HEK293 (cell line): ENCODE measurements around the gene FHIT.

Experiments used
- CTCF ChIA-PET: fragments of 350-600 bp; formaldehyde crosslinking; extraction: SDS; loops from one replicate; lab custom pipeline; 2021; ENCODE audit warnings: antibody characterized with exemption; lab: Yijun Ruan, JAX
- POLR2A ChIA-PET: fragments of 300-600 bp; formaldehyde crosslinking; extraction: SDS; loops from one replicate; lab custom pipeline; 2020; ENCODE audit warnings: antibody characterized with exemption, inconsistent platforms; lab: Yijun Ruan, JAX
- H3K27ac ChIP-seq: fragments of 200-500 bp; sonication (Bioruptor generic); 2 replicates; pipeline ENCODE4 v1.5.1; 2014; ENCODE audit warnings: low read depth, low read length, control low read depth, inconsistent platforms; ENCODE audit errors: extremely low read depth
- H3K36me3 ChIP-seq, 2 experiments: fragments of 200-500 bp in 1 of 2; sonication (Bioruptor generic) in 1 of 2; 1 replicate in 1 of 2; 2 replicates in 1 of 2; pipeline ENCODE4 v1.5.1; 2014 to 2017; ENCODE audit warnings: inconsistent platforms in 2 of 2, low read length in 2 of 2; ENCODE audit not compliant: control insufficient read depth in 2 of 2, insufficient read depth in 1 of 2
- H3K4me1 ChIP-seq: fragments of 200-500 bp; sonication (Bioruptor generic); 2 replicates; pipeline ENCODE4 v1.5.1; 2014; ENCODE audit warnings: mild to moderate bottlenecking, low read length, inconsistent platforms; ENCODE audit not compliant: control insufficient read depth, insufficient read depth
- H3K4me3 ChIP-seq: 2 replicates; pipeline ENCODE4 v1.5.1; 2011; ENCODE audit warnings: low read depth, mild to moderate bottlenecking, control low read depth, low read length, moderate library complexity
- H3K9me3 ChIP-seq: fragments of 200-500 bp; sonication (Bioruptor generic); 2 replicates; pipeline ENCODE4 v1.5.1; 2014; ENCODE audit warnings: low read depth, low read length, inconsistent platforms; ENCODE audit not compliant: control insufficient read depth, insufficient read depth
- EGR2 ChIP-seq: fragments of 450-650 bp; formaldehyde crosslinking; IDR thresholded peaks from 2 replicates; pipeline ENCODE4 v1.5.1; 2016; ENCODE audit warnings: low read depth, missing biosample characterization, missing genetic modification characterization
- OSR2 ChIP-seq: fragments of 450-650 bp; formaldehyde crosslinking; IDR thresholded peaks from 2 replicates; pipeline ENCODE4 v1.5.1; 2016; ENCODE audit warnings: missing biosample characterization, missing genetic modification characterization
- RBAK ChIP-seq: fragments of 450-650 bp; formaldehyde crosslinking; IDR thresholded peaks from 2 replicates; pipeline ENCODE4 v1.5.1; 2016; ENCODE audit warnings: missing biosample characterization, missing genetic modification characterization
- SP2 ChIP-seq: fragments of 450-650 bp; formaldehyde crosslinking; IDR thresholded peaks from 2 replicates; pipeline ENCODE4 v1.5.1; 2016; ENCODE audit warnings: missing biosample characterization, missing genetic modification characterization
- WT1 ChIP-seq: fragments of 450-650 bp; formaldehyde crosslinking; IDR thresholded peaks from 2 replicates; pipeline ENCODE4 v1.5.1; 2016; ENCODE audit warnings: missing biosample characterization, missing genetic modification characterization
- ZFP3 ChIP-seq: fragments of 450-650 bp; formaldehyde crosslinking; IDR thresholded peaks from 2 replicates; pipeline ENCODE4 v1.5.1; 2016; ENCODE audit warnings: low read depth, missing biosample characterization, missing genetic modification characterization
- ZNF140 ChIP-seq: fragments of 450-650 bp; formaldehyde crosslinking; IDR thresholded peaks from 2 replicates; pipeline ENCODE4 v1.5.1; 2016; ENCODE audit warnings: missing biosample characterization, missing genetic modification characterization
- ZNF23 ChIP-seq: fragments of 450-650 bp; formaldehyde crosslinking; IDR thresholded peaks from 2 replicates; pipeline ENCODE4 v1.5.1; 2016; ENCODE audit warnings: missing biosample characterization, missing genetic modification characterization, borderline replicate concordance
- ZNF248 ChIP-seq: fragments of 450-650 bp; formaldehyde crosslinking; IDR thresholded peaks from 2 replicates; pipeline ENCODE4 v1.5.1; 2017; ENCODE audit warnings: missing biosample characterization, missing genetic modification characterization
- ZNF302 ChIP-seq: fragments of 450-650 bp; formaldehyde crosslinking; IDR thresholded peaks from 2 replicates; pipeline ENCODE4 v1.5.1; 2016; ENCODE audit warnings: missing biosample characterization, missing genetic modification characterization, low read depth
- ZNF366 ChIP-seq: fragments of 450-650 bp; formaldehyde crosslinking; conservative IDR thresholded peaks from 2 replicates; pipeline ENCODE4 v1.5.1; 2016; ENCODE audit warnings: missing biosample characterization, missing genetic modification characterization
- ZNF433 ChIP-seq: fragments of 450-650 bp; formaldehyde crosslinking; IDR thresholded peaks from 2 replicates; pipeline ENCODE4 v1.5.1; 2016; ENCODE audit warnings: missing biosample characterization, missing genetic modification characterization, low read depth
- ZNF501 ChIP-seq: fragments of 450-650 bp; formaldehyde crosslinking; IDR thresholded peaks from 2 replicates; pipeline ENCODE4 v1.5.1; 2016; ENCODE audit warnings: missing biosample characterization, missing genetic modification characterization
- ZNF558 ChIP-seq: fragments of 450-650 bp; formaldehyde crosslinking; IDR thresholded peaks from 2 replicates; pipeline ENCODE4 v1.5.1; 2016; ENCODE audit warnings: missing biosample characterization, missing genetic modification characterization
- ZNF792 ChIP-seq: fragments of 450-650 bp; formaldehyde crosslinking; IDR thresholded peaks from 2 replicates; pipeline ENCODE4 v1.5.1; 2016; ENCODE audit warnings: missing biosample characterization, missing genetic modification characterization
- ZSCAN16 ChIP-seq: fragments of 450-650 bp; formaldehyde crosslinking; IDR thresholded peaks from 2 replicates; pipeline ENCODE4 v1.5.1; 2016; ENCODE audit warnings: missing biosample characterization, missing genetic modification characterization
- TF ChIP-seq, protein P1 (sequence below): IDR thresholded peaks from 2 replicates; pipeline ENCODE4 v1.6.1; 2011; ENCODE audit warnings: mild to moderate bottlenecking, low read depth, low read length, borderline replicate concordance
- TF ChIP-seq, protein P2 (sequence below): fragments of 450-650 bp; formaldehyde crosslinking; IDR thresholded peaks from 2 replicates; pipeline ENCODE4 v1.5.1; 2016; ENCODE audit warnings: missing biosample characterization, missing genetic modification characterization, borderline replicate concordance
- TF ChIP-seq, protein P3 (sequence below): sonication (generic); formaldehyde crosslinking; IDR thresholded peaks from 2 replicates; pipeline ENCODE4 v1.8.1; 2022; ENCODE audit warnings: mild to moderate bottlenecking, moderate library complexity, missing genetic modification reagents
- TF ChIP-seq, protein P4 (sequence below): fragments of 450-650 bp; formaldehyde crosslinking; IDR thresholded peaks from 2 replicates; pipeline ENCODE4 v1.5.1; 2016; ENCODE audit warnings: missing biosample characterization, missing genetic modification characterization
- TF ChIP-seq, protein P5 (sequence below): fragments of 450-650 bp; formaldehyde crosslinking; IDR thresholded peaks from 2 replicates; pipeline ENCODE4 v1.5.1; 2016; ENCODE audit warnings: missing biosample characterization, missing genetic modification characterization, low read depth

Gene FHIT

DNA sequence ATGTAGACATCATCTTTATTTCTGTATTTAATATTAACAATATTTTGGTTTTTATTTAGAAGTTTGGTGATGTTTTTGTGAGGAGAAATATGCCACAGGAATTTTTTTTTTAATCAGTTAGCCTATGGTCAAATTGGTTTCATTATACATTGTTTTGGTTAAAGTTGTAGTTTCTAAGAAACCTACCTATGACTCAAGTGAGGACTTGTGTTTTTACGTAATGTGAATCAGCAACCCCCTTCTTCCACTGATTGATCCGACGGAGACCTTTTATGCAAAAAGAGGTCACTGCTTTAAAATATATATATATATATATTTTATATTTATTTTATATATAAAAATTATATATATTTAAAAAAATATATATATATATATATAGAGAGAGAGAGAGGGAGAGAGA lies 698.1 kb downstream of the FHIT start:
- H3K27ac ChIP-seq, result no peak overlapping the region
- no peaks in the 10 kb centered on the region for H3K9me3 ChIP-seq
- H3K4me1 ChIP-seq, result no peaks in the 10 kb centered on the region
- no peaks in the 10 kb centered on the region for H3K36me3 ChIP-seq
- no peak overlapping the region for H3K4me3 ChIP-seq
- POLR2A ChIA-PET, result no interaction called here
- TF ChIP-seq ZNF23 (tag by site-specific recombination) (no peak), ZNF248 (tag by site-specific recombination) (no peak), ZNF558 (tag by site-specific recombination) (no peak), ZNF433 (tag by site-specific recombination) (no peak), SP2 (no peak), ZFP3 (tag by site-specific recombination) (no peak), EGR2 (tag by site-specific recombination) (no peak), WT1 (tag by site-specific recombination) (no peak), RBAK (tag by site-specific recombination) (no peak), ZNF302 (no peak), ZNF366 (tag by site-specific recombination) (no peak)
- TF ChIP-seq, protein P1, sequence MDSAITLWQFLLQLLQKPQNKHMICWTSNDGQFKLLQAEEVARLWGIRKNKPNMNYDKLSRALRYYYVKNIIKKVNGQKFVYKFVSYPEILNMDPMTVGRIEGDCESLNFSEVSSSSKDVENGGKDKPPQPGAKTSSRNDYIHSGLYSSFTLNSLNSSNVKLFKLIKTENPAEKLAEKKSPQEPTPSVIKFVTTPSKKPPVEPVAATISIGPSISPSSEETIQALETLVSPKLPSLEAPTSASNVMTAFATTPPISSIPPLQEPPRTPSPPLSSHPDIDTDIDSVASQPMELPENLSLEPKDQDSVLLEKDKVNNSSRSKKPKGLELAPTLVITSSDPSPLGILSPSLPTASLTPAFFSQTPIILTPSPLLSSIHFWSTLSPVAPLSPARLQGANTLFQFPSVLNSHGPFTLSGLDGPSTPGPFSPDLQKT, result no peak
- TF ChIP-seq, protein P2, sequence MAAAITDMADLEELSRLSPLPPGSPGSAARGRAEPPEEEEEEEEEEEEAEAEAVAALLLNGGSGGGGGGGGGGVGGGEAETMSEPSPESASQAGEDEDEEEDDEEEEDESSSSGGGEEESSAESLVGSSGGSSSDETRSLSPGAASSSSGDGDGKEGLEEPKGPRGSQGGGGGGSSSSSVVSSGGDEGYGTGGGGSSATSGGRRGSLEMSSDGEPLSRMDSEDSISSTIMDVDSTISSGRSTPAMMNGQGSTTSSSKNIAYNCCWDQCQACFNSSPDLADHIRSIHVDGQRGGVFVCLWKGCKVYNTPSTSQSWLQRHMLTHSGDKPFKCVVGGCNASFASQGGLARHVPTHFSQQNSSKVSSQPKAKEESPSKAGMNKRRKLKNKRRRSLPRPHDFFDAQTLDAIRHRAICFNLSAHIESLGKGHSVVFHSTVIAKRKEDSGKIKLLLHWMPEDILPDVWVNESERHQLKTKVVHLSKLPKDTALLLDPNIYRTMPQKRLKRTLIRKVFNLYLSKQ (tag by site-specific recombination), result no peak
- TF ChIP-seq, protein P3, sequence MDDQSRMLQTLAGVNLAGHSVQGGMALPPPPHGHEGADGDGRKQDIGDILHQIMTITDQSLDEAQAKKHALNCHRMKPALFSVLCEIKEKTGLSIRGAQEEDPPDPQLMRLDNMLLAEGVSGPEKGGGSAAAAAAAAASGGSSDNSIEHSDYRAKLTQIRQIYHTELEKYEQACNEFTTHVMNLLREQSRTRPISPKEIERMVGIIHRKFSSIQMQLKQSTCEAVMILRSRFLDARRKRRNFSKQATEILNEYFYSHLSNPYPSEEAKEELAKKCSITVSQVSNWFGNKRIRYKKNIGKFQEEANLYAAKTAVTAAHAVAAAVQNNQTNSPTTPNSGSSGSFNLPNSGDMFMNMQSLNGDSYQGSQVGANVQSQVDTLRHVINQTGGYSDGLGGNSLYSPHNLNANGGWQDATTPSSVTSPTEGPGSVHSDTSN (CRISPR knock-in tag), result no peak
- CTCF ChIA-PET, result no interaction called here

DNA sequence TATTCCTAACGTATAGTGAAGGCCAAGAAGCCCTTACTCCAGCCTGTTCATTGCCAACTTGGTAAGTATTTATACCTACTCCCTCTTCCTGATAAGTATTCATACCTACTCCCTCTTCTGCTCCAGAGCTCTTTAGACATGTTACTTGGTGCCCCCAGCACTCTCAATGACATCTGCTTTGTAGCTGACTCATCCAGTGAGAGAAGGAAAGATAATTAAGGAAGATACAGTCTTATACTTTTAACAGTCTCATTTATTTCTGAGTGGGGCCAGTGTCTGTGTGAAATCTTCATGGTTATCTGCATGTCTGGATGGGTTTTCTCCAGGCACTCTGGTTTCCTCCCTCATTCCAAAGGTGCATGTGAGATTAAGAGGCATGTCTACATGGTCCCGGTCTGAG lies 698.7 kb downstream of the FHIT start:
- H3K36me3 ChIP-seq, result no peaks in the 10 kb centered on the region
- no peak overlapping the region for H3K27ac ChIP-seq
- ChIA-PET CTCF (no interaction called here), POLR2A (no interaction called here)
- no peak for TF ChIP-seq ZNF501 (tag by site-specific recombination)
- TF ChIP-seq ZNF792 (tag by site-specific recombination), result no peak
- no peak for TF ChIP-seq ZNF140 (tag by site-specific recombination)
- TF ChIP-seq OSR2, result no peak
- TF ChIP-seq, protein P4, sequence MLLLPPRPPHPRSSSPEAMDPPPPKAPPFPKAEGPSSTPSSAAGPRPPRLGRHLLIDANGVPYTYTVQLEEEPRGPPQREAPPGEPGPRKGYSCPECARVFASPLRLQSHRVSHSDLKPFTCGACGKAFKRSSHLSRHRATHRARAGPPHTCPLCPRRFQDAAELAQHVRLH (tag by site-specific recombination), result no peak
- TF ChIP-seq ZSCAN16 (tag by site-specific recombination), result no peak
- TF ChIP-seq, protein P5, sequence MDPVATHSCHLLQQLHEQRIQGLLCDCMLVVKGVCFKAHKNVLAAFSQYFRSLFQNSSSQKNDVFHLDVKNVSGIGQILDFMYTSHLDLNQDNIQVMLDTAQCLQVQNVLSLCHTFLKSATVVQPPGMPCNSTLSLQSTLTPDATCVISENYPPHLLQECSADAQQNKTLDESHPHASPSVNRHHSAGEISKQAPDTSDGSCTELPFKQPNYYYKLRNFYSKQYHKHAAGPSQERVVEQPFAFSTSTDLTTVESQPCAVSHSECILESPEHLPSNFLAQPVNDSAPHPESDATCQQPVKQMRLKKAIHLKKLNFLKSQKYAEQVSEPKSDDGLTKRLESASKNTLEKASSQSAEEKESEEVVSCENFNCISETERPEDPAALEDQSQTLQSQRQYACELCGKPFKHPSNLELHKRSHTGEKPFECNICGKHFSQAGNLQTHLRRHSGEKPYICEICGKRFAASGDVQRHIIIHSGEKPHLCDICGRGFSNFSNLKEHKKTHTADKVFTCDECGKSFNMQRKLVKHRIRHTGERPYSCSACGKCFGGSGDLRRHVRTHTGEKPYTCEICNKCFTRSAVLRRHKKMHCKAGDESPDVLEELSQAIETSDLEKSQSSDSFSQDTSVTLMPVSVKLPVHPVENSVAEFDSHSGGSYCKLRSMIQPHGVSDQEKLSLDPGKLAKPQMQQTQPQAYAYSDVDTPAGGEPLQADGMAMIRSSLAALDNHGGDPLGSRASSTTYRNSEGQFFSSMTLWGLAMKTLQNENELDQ (tag by site-specific recombination), result no peak
- no peak overlapping the region for H3K4me3 ChIP-seq
- no peaks in the 10 kb centered on the region for H3K9me3 ChIP-seq
- H3K4me1 ChIP-seq, result no peaks in the 10 kb centered on the region
